DND-41 (cell line): ENCODE results near the gene TBC1D20.

Experiments used
- ATAC-seq: fragments of 200-7000 bp; cut with Tn5 transposase; 3 replicates; pipeline ENCODE4 v1.9.1; 2021; ENCODE audit warnings: low read depth; ENCODE audit not compliant: insufficient read depth
- DNase-seq: peaks from one replicate; pipeline ENCODE4 v3.0.0-alpha.2; 2020
- H2AFZ ChIP-seq: 2 replicates; pipeline ENCODE4 v1.6.0; 2012; ENCODE audit warnings: low read depth, low read length
- H3K27ac ChIP-seq: 2 replicates; pipeline ENCODE4 v1.5.1; 2012; ENCODE audit warnings: low read length, inconsistent platforms
- H3K27me3 ChIP-seq: fragments of 200-600 bp; sonication (generic); 2 replicates; pipeline ENCODE4 v1.6.0; 2012; ENCODE audit warnings: low read length, mild to moderate bottlenecking, inconsistent platforms; ENCODE audit not compliant: insufficient read depth, poor library complexity
- H3K36me3 ChIP-seq: 2 replicates; pipeline ENCODE4 v1.5.1; 2012; ENCODE audit warnings: low read length, inconsistent platforms; ENCODE audit not compliant: insufficient read depth
- H3K4me1 ChIP-seq: 2 replicates; pipeline ENCODE4 v1.5.1; 2012; ENCODE audit warnings: mild to moderate bottlenecking, low read length; ENCODE audit not compliant: insufficient read depth
- H3K4me2 ChIP-seq: 2 replicates; pipeline ENCODE4 v1.6.0; 2012; ENCODE audit warnings: mild to moderate bottlenecking, moderate library complexity, low read length, inconsistent platforms; ENCODE audit not compliant: insufficient read depth
- H3K4me3 ChIP-seq, 2 experiments: fragments of 200-600 bp in 1 of 2; shearing (Covaris generic) in 1 of 2; 2 replicates each; pipeline ENCODE4 v1.5.1; 2012 to 2016; ENCODE audit warnings: inconsistent platforms in 2 of 2, low read length in 2 of 2, mild to moderate bottlenecking in 2 of 2, low read depth in 1 of 2, moderate library complexity in 1 of 2
- H3K79me2 ChIP-seq: 2 replicates; pipeline ENCODE4 v1.6.0; 2012; ENCODE audit warnings: low read length, inconsistent platforms; ENCODE audit not compliant: insufficient read depth
- H3K9ac ChIP-seq: 2 replicates; pipeline ENCODE4 v1.6.0; 2012; ENCODE audit warnings: low read depth, mild to moderate bottlenecking, inconsistent platforms, low read length, moderate library complexity
- H3K9me3 ChIP-seq: 2 replicates; pipeline ENCODE4 v1.5.1; 2012; ENCODE audit warnings: low read length, moderate library complexity, mild to moderate bottlenecking, inconsistent platforms; ENCODE audit not compliant: insufficient read depth, severe bottlenecking
- H4K20me1 ChIP-seq: 2 replicates; pipeline ENCODE4 v1.6.0; 2012; ENCODE audit warnings: low read length; ENCODE audit not compliant: insufficient read depth
- CTCF ChIP-seq: IDR thresholded peaks from 2 replicates; pipeline ENCODE4 v1.5.1; 2012; ENCODE audit warnings: borderline replicate concordance, low read length, moderate library complexity, mild to moderate bottlenecking; ENCODE audit not compliant: poor library complexity, severe bottlenecking; ENCODE audit errors: extremely low read depth
- EZH2 ChIP-seq: IDR thresholded peaks from 3 replicates; pipeline ENCODE4 v1.6.1; 2012; ENCODE audit warnings: borderline replicate concordance, low read depth, mild to moderate bottlenecking, moderate library complexity, low read length, inconsistent platforms; ENCODE audit not compliant: severe bottlenecking

The TBC1D20 gene

DNA sequence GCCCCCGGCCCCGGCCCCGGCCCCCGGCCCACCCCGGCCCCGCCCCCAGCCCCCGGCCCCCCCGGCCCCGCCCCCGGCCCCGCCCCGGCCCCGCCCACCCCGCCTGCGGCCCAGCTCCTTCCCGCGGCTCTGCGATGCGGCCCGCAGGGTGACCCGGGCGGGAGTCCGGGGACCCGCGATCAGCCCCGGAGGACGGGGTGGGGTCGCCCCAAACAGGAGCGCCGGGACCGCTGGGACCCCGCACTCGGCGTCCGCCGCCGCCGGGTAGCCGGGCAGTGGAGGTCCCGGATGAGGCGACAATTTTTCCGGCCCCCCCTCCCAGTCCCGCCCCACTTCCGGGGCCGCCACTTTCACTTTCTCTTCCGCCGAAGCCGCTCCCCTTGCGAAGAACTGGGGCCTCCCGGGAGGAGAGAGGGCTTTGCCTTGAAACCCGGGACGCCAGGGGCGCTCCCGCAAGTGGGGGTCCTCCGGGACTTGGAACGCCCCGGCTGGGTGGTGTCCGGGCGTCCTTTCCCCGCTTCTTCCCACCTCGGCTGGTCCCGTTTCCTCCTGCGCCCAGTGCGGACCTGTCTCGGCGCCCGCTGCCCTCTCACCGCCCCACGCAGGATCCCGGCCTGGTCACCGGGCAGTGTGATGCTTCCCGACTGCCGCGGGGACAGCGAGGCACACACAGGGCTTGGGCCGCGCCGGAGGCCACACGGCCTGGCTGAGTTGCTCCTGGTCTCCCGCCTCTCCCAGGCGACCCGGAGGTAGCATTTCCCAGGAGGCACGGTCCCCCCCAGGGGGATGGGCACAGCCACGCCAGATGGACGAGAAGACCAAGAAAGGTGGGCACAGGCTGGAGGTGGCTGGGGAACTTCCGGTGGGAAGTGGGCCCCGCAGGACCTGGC lies 54.1 kb downstream of the TBC1D20 start, which contains the start of gene RBCK1:
TSS of gene RBCK1 (plus strand) at position 347 of the 890 bp plus-strand sequence. CDS start at position 806, 459 bp downstream.
- Histone ChIP-seq H4K20me1 (peaks cover 10% of the 10 kb centered on the region), H3K27ac (peak within 1 kb of the TSS; percentile 88), H3K36me3 (peaks cover 40% of the 10 kb centered on the region), H3K4me2 (peak within 1 kb of the TSS; percentile 91), H2AFZ (peak within 1 kb of the TSS; percentile 85), H3K4me3 (peak within 1 kb of the TSS; percentile 49 to 69), H3K4me1 (peaks cover 42% of the 10 kb centered on the region), H3K9me3 (no peaks in the 10 kb centered on the region), H3K9ac (peak within 1 kb of the TSS; percentile 85), H3K79me2 (peaks cover 49% of the 10 kb centered on the region), H3K27me3 (no peaks in the 10 kb centered on the region)
- peak; percentile 95 for DNase-seq
- TF ChIP-seq EZH2 = no peak
- peak; percentile 21 for TF ChIP-seq CTCF
- peak; percentile 76 for ATAC-seq

DNA sequence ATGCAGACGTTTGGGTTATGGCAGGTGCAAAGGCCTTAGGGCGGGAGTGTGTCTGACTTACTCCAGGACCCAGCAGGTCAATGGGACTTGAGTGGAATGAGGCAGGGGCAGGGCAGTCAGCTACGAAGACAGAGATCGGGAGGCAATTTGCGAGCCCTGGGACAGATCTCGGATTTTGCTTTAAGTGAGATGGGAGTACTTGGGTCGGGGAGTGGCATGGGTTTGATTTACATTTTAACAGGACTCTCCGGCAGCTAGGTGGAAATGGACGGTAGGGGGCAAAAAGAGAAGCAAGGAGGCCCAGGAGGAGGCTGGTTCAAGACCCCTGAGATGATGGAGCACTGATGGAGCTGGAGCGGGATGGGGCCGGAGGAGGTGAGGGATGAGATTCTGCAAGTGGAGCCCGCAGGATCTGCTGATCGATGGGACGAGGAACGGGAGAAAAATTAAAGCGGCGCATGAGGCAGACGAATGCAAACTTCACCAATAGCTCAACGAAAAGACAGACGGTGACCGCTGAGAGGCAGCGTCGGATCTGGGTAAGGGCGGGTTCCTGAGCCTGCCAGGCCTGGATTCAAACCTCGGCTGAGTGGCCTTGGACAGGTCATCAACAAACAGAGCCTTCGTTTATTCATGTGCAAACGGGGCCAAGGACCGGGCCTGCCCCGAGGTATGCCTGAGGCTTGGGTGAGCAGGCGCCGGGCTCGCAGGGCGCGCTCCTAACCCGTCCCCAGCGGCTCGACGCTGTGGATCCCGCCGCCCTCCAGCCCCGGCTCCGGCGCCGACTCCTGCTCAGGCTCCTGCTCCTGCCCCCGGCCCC lies 55.0 kb downstream of the TBC1D20 start:
- Histone ChIP-seq H3K27ac (peak overlapping the region; percentile 76), H3K79me2 (peaks cover 41% of the 10 kb centered on the region), H4K20me1 (peaks cover 10% of the 10 kb centered on the region), H3K36me3 (peaks cover 32% of the 10 kb centered on the region), H3K4me2 (peak overlapping the region; percentile 91), H3K4me1 (peaks cover 50% of the 10 kb centered on the region), H3K9ac (peak overlapping the region; percentile 85), H2AFZ (peak overlapping the region; percentile 73), H3K27me3 (no peaks in the 10 kb centered on the region), H3K4me3 (peak overlapping the region; percentile 15 to 57; a peak in 3 of 4 replicates), H3K9me3 (no peaks in the 10 kb centered on the region)
- ATAC-seq = peak; percentile 76
- DNase-seq = peak; percentile 84
- TF ChIP-seq EZH2 (no peak), CTCF (peak; percentile 41)

DNA sequence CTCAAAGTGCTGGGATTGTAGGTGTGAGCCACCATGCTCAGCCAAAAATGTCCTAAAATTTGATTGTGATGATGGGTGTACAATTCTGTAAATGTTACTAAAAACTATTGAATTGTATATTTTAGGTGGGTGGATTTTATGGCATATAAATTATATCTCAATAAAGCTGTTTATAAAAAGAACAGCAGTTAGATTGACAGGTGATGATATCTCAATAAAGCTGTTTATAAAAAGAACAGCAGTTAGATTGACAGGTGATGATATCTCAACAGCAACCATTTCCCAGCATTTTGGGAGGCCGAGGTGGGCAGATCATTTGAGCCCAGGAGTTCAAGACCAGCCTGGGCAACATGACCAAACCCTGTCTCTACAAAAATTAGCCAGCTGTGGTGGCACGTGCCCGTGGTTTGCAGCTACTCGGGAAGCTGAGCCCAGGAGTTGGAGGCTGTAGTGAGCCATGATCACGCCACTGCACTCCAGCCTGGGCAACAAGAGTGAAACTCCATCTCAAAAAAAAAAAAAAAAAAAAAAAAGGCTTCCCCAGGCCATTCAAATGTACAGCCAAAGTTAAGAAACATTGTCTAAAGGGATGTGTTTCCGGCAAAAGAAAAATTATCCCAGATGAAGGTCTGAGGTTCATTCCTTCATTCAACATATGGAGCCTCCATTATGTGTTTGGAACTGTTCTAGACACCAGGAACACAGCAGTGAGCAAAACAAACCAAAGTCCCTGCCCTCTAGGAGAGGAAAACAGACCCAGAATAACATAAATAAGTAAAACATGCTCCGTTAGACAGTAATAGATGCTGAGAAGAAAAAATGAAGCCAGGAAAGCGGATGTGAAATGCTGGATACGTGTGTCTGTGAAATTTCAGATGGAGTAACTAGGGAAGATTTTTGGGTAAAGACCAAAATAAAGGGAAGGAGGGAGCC lies 55.9 kb downstream of the TBC1D20 start:
- Histone ChIP-seq H3K9ac (peak overlapping the region; percentile 85; the same call in 1 of the 2 replicates), H3K9me3 (no peaks in the 10 kb centered on the region), H3K79me2 (peaks cover 32% of the 10 kb centered on the region), H3K4me1 (peaks cover 59% of the 10 kb centered on the region), H3K27ac (no peak overlapping the region), H3K36me3 (peaks cover 23% of the 10 kb centered on the region), H3K27me3 (no peaks in the 10 kb centered on the region), H3K4me2 (peak overlapping the region; percentile 91), H3K4me3 (0 out of 4 replicates have a peak overlapping the region, but pooled peaks of 1 of the 2 experiments have one; percentile 57), H4K20me1 (peaks cover 10% of the 10 kb centered on the region), H2AFZ (no peak overlapping the region)
- ATAC-seq = no peak
- TF ChIP-seq CTCF = no peak
- no peak for TF ChIP-seq EZH2
- no peak for DNase-seq
